GM12878 (cell line): ENCODE data around the gene SLC4A5. TPM values are rescaled to one million over a fixed set of nuclear protein-coding genes. Genes with fewer than 3 reads are reported as not detected.

ENCODE experiments used
- ATAC-seq: fragments of 200-7000 bp; cut with Tn5 transposase; 3 replicates; pipeline ENCODE4 v1.9.1; 2020; ENCODE audit warnings: mild to moderate bottlenecking, moderate library complexity
- BruUV-seq: library from RNA; stranded (reverse); fragments of 400-500 nt; replicated peaks from 2 replicates; lab custom pipeline; 2021; lab: Mats Ljungman, UMichigan
- CTCF ChIA-PET: fragments of 300-600 bp; sonication (Branson Sonifier 250); formaldehyde crosslinking; extraction: SDS; loops from one replicate; lab custom pipeline; 2021; ENCODE audit warnings: inconsistent platforms; lab: Yijun Ruan, JAX
- POLR2A ChIA-PET: fragments of 350-600 bp; formaldehyde crosslinking; extraction: SDS; loops from one replicate; lab custom pipeline; 2021; ENCODE audit warnings: inconsistent platforms; lab: Charles Lee
- RAD21 ChIA-PET: fragments of 300-600 bp; sonication (Branson Sonifier 250); formaldehyde crosslinking; loops from one replicate; lab custom pipeline; 2023; ENCODE audit warnings: antibody characterized with exemption; ENCODE audit not compliant: unreplicated experiment; lab: Charles Lee
- SMC1A ChIA-PET: fragments of 300-600 bp; sonication (Branson Sonifier 250); formaldehyde crosslinking; loops from one replicate; lab custom pipeline; 2023; ENCODE audit not compliant: unreplicated experiment, uncharacterized antibody; lab: Charles Lee
- DNase-seq: peaks from one replicate; pipeline ENCODE4 v3.0.0-alpha.2; 2011; ENCODE audit warnings: low read depth, low spot score
- FAIRE-seq: peaks from 3 replicates; lab custom pipeline; 2011; peaks lifted over from hg19 to GRCh38; lab: Jason Lieb, UNC
- H2AFZ ChIP-seq: 2 replicates; pipeline ENCODE4 v1.6.0; 2011; ENCODE audit warnings: low read depth, low read length, control low read depth; ENCODE audit not compliant: control insufficient read depth
- H3K27ac ChIP-seq: 2 replicates; pipeline ENCODE4 v1.5.1; 2011; ENCODE audit warnings: control low read depth; ENCODE audit not compliant: control insufficient read depth, insufficient read depth
- H3K27me3 ChIP-seq, 2 experiments: replicated peaks in 1 of 2; 2 replicates each; pipeline versions ENCODE4 v1.6.0 to v1.6.1; 2011; ENCODE audit warnings: low read length in 1 of 2; ENCODE audit not compliant: control insufficient read depth in 2 of 2, insufficient read depth in 2 of 2
- H3K36me3 ChIP-seq, 2 experiments: 2 replicates each; pipeline ENCODE4 v1.5.1; 2011; ENCODE audit warnings: low read length in 1 of 2; ENCODE audit not compliant: control insufficient read depth in 2 of 2, insufficient read depth in 2 of 2
- H3K4me1 ChIP-seq: 2 replicates; pipeline ENCODE4 v1.6.1; 2011; ENCODE audit warnings: mild to moderate bottlenecking, low read length, moderate library complexity, mixed read lengths; ENCODE audit not compliant: control insufficient read depth, insufficient read depth
- H3K4me2 ChIP-seq: 2 replicates; pipeline ENCODE4 v1.6.0; 2011; ENCODE audit warnings: control low read depth; ENCODE audit not compliant: control insufficient read depth, insufficient read depth
- H3K4me3 ChIP-seq: fragments of 200-600 bp; sonication (generic); 2 replicates; pipeline ENCODE4 v1.5.1; 2016
- H3K79me2 ChIP-seq: 2 replicates; pipeline ENCODE4 v1.6.0; 2011; ENCODE audit warnings: low read length; ENCODE audit not compliant: control insufficient read depth, insufficient read depth
- H3K9ac ChIP-seq: 2 replicates; pipeline ENCODE4 v1.8.0; 2011; ENCODE audit warnings: low read length, control low read depth, mixed read lengths; ENCODE audit not compliant: control insufficient read depth, insufficient read depth
- H3K9me3 ChIP-seq: replicated peaks from 3 replicates; pipeline ENCODE4 v1.5.1; 2011; ENCODE audit warnings: mild to moderate bottlenecking, low read length; ENCODE audit not compliant: control insufficient read depth, insufficient read depth
- H4K20me1 ChIP-seq: 2 replicates; pipeline ENCODE4 v1.6.0; 2011; ENCODE audit not compliant: control insufficient read depth, insufficient read depth
- ATF2 ChIP-seq: IDR thresholded peaks from 2 replicates; pipeline ENCODE4 v1.6.1; 2012; ENCODE audit warnings: low read length, inconsistent platforms
- CEBPZ ChIP-seq: fragments of 150-350 bp; IDR thresholded peaks from 2 replicates; pipeline ENCODE4 v1.6.1; 2016; ENCODE audit warnings: low read depth, low read length
- CTCF ChIP-seq, 3 experiments: IDR thresholded peaks in 2 of 3; conservative IDR thresholded peaks in 1 of 3; 2 replicates each; pipeline ENCODE4 v1.5.1; 2011; ENCODE audit warnings: low read depth in 3 of 3, low read length in 3 of 3, mild to moderate bottlenecking in 3 of 3, control low read depth in 2 of 3, moderate library complexity in 2 of 3, inconsistent platforms in 1 of 3, mixed read lengths in 1 of 3; ENCODE audit not compliant: control insufficient read depth in 2 of 3, insufficient read depth in 1 of 3; ENCODE audit errors: extremely low read depth in 1 of 3
- E2F8 ChIP-seq: fragments of 450-650 bp; IDR thresholded peaks from 2 replicates; pipeline ENCODE4 v1.6.1; 2018; ENCODE audit warnings: mild to moderate bottlenecking, low read depth, moderate library complexity; ENCODE audit not compliant: partially characterized antibody
- NFYA ChIP-seq: IDR thresholded peaks from 2 replicates; pipeline ENCODE4 v1.6.1; 2011; ENCODE audit warnings: low read depth, mild to moderate bottlenecking, low read length, improper control_type of control experiment, borderline replicate concordance
- NR2C1 ChIP-seq: fragments of 450-650 bp; IDR thresholded peaks from 2 replicates; pipeline ENCODE4 v1.6.1; 2017; ENCODE audit warnings: antibody characterized with exemption, mild to moderate bottlenecking, moderate library complexity
- RBBP5 ChIP-seq: fragments of 200-600 bp; sonication (generic); conservative IDR thresholded peaks from 2 replicates; pipeline ENCODE4 v1.6.1; 2016
- REST ChIP-seq: IDR thresholded peaks from 2 replicates; pipeline ENCODE4 v1.6.1; 2012; ENCODE audit warnings: mild to moderate bottlenecking, low read depth, low read length
- RFX5 ChIP-seq: IDR thresholded peaks from 2 replicates; pipeline ENCODE4 v1.6.1; 2011; ENCODE audit warnings: low read depth, low read length, improper control_type of control experiment
- SP1 ChIP-seq: IDR thresholded peaks from one replicate; pipeline ENCODE4 v1.6.1; 2011; ENCODE audit warnings: low read depth, low read length
- ZNF24 ChIP-seq: fragments of 450-650 bp; IDR thresholded peaks from 2 replicates; pipeline ENCODE4 v1.6.1; 2017; ENCODE audit warnings: antibody characterized with exemption, mild to moderate bottlenecking
- WGBS: methylation state at CpG from one replicate; pipeline ENCODE4 v1.1.6; 2016; ENCODE audit warnings: low lambda C conversion rate; ENCODE audit not compliant: insufficient replicate concordance, insufficient coverage; ENCODE audit errors: missing lambda C conversion rate; 5-methylcytosine and 5-hydroxymethylcytosine counted together
- in situ Hi-C: fragments of 300-500 bp; cut with MboI; formaldehyde crosslinking; loops from 9 replicates; pipeline ENCODE4 v1.14.3; 2018; ENCODE audit warnings: mixed read lengths
- intact Hi-C: fragments of 100-400 bp; cut with micrococcal nuclease; formaldehyde crosslinking; loops from one replicate; pipeline ENCODE4 v1.14.2; 2022; ENCODE audit not compliant: unreplicated experiment
- polyA plus RNA-seq, 11 experiments: library from polyadenylated mRNA; depleted of rRNA in 4 of 11; unstranded in 6 of 11; stranded (reverse) in 5 of 11; fragments of >200 nt; fragmentation: Nextera tagmentation in 4 of 11; fragmentation: Illumina TruSeq in 1 of 11; extraction: Ambion mirVana in 4 of 11; extraction: Trizol in 1 of 11; gene quantifications; 1 replicate in 1 of 11; 2 replicates in 10 of 11; pipeline versions ENCODE4 v1.2.1 to v1.2.3, GENCODE V29; 2011 to 2016; ENCODE audit warnings: inconsistent platforms in 2 of 11, missing spikeins in 2 of 11, low read depth in 1 of 11
- total RNA-seq, 4 experiments: library from RNA; depleted of rRNA in 3 of 4; stranded (reverse); fragments of >200 nt in 3 of 4; fragmentation: Illumina TruSeq in 1 of 4; extraction: Trizol in 1 of 4; gene quantifications; 2 replicates each; pipeline versions ENCODE4 v1.2.1 to v1.2.3, GENCODE V29; 2013 to 2021

Gene SLC4A5
- total and polyA plus RNA-seq, 10 of the 15 experiments (the other 5 are each of a cell fraction or from before 2014, with no cell fraction given): 0.15 to 4.7 (median 1.6) TPM

- ChIA-PET CTCF (interaction anchor here (6.5 kb wide), 1 partner anchor 15 kb away, joined by 52 read pairs; no protein-coding TSS in a partner anchor), SMC1A (no interaction called here), RAD21 (no interaction called here), POLR2A (no interaction called here)
- no peaks in the 10 kb centered on the region for H3K9me3 ChIP-seq
- no peak overlapping the region for H3K27ac ChIP-seq
- 58% methylated on average over 4 of the region's 4 CpGs for WGBS
- BruUV-seq: no TSS peak
- H3K4me1 ChIP-seq: peaks cover 3% of the 10 kb centered on the region; the same call in 1 of the 2 replicates
- no peak overlapping the region for H3K9ac ChIP-seq
- no peak overlapping the region for H3K4me3 ChIP-seq
- H4K20me1 ChIP-seq: no peaks in the 10 kb centered on the region
- no peak for ATAC-seq
- no peak for DNase-seq
- FAIRE-seq: no peak
- no peak overlapping the region for H2AFZ ChIP-seq
- no peak overlapping the region for H3K4me2 ChIP-seq
- H3K79me2 ChIP-seq: no peaks in the 10 kb centered on the region
- H3K27me3 ChIP-seq: no peaks in the 10 kb centered on the region
- in situ Hi-C loops: no loop called here
- no peaks in the 10 kb centered on the region for H3K36me3 ChIP-seq
- intact Hi-C loops: no loop called here
- no peak for TF ChIP-seq SP1
- no peak for TF ChIP-seq ZNF24
- no peak for TF ChIP-seq REST
- no peak for TF ChIP-seq E2F8
- TF ChIP-seq CTCF (IDR thresholded peaks at IDR 0.05 in 2 of 3, conservative IDR thresholded peaks at IDR 0.05 in 1 of 3; ENCODE audit: control insufficient read depth in 2 of 3, extremely low read depth in 1 of 3, insufficient read depth in 1 of 3, low read depth in 3 of 3, low read length in 3 of 3): no peak
- TF ChIP-seq NR2C1: no peak
- no peak for TF ChIP-seq RBBP5
- no peak for TF ChIP-seq NFYA
- TF ChIP-seq RFX5: no peak
- TF ChIP-seq ATF2: no peak
- TF ChIP-seq CEBPZ: no peak
These were observed 6.7 kb upstream of the SLC4A5 start for GRCh38 chr2:74349889-74350288.
